NCI-H2107 treated with DMSO at 0.1 percent for 48 hours (cell line): ENCODE data around the gene KLF13.

Experiments used
- DNase-seq: peaks from one replicate; lab custom pipeline; 2025; ENCODE audit not compliant: unreplicated experiment; lab: John Stamatoyannopoulos, UW

Gene KLF13

GRCh38 chr15:31298707-31299172 lies 27.9 kb upstream of the KLF13 start:
- no peak for DNase-seq

GRCh38 chr15:31300208-31300661 lies 26.4 kb upstream of the KLF13 start:
- DNase-seq: no peak

- DNase-seq: no peak
These were observed 25.5 kb upstream of the KLF13 start for GRCh38 chr15:31300981-31301672.

GRCh38 chr15:31301673-31301990 lies 25.0 kb upstream of the KLF13 start:
- no peak for DNase-seq

GRCh38 chr15:31302029-31302657 lies 24.5 kb upstream of the KLF13 start:
- no peak for DNase-seq

GRCh38 chr15:31302778-31303725 lies 23.6 kb upstream of the KLF13 start:
- no peak for DNase-seq

- DNase-seq: no peak
These were observed 22.6 kb upstream of the KLF13 start for GRCh38 chr15:31303726-31304648.

GRCh38 chr15:31304751-31305365 lies 21.8 kb upstream of the KLF13 start:
- DNase-seq: peak; percentile 75

GRCh38 chr15:31305375-31305774 lies 21.3 kb upstream of the KLF13 start:
- no peak for DNase-seq

- DNase-seq: no peak
These were observed 20.7 kb upstream of the KLF13 start for GRCh38 chr15:31305796-31306425.

- DNase-seq: peak; percentile 77
These were observed 20.0 kb upstream of the KLF13 start for GRCh38 chr15:31306426-31307269.

- no peak for DNase-seq
These were observed 19.1 kb upstream of the KLF13 start for GRCh38 chr15:31307270-31308184.

- DNase-seq: peak; percentile 75
These were observed 18.4 kb upstream of the KLF13 start for GRCh38 chr15:31308185-31308639.

GRCh38 chr15:31309893-31310606 lies 16.6 kb upstream of the KLF13 start:
- no peak for DNase-seq

- no peak for DNase-seq
These were observed 14.7 kb upstream of the KLF13 start for GRCh38 chr15:31311735-31312619.

GRCh38 chr15:31313223-31313622 lies 13.4 kb upstream of the KLF13 start:
- no peak for DNase-seq
